Measurements from ENCODE around the gene NADK.

Gene NADK

DNA sequence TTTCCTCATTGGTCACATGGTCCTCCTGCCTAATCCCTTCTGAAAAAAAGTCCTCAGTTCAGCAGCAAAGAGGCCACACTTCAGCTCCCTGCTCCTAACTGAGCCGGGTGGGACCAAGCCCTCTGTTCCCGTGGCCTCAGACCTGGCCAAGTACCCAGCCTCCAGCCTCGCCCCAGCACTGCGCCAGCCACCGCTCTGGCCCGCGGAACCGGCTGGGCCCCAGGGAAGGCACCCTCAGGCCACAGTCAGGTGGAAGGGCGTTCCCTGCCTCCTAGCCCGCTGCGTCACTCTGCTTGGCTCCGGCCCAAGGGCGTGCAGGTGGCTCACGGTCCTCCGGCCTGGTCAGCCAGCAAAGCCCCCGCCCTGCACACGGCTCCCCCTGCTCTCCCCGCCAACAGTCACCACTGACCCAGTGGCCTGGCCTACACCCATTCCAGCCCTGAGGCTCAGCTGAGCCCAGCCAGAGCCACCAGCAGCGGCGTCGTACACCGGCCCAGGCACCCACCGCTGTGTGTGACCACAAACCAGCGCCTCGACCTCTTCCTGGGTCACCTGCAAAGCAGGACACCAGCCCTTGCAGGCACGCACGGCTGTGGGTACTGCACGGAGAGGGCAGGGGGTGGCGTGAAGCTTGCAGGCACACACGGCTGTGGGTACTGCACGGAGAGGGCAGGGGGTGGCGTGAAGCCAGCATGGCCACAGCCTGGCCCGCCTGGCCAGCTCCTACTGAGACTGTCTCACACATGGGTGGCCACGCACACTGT lies 19.4 kb downstream of the NADK start:
- Histone ChIP-seq H3K4me1 (ENCODE audit: control insufficient read depth, low read length) (no peaks in the 10 kb centered on the region), H3K27me3 (ENCODE audit: control insufficient read depth, low read length) (no peaks in the 10 kb centered on the region), H3K27ac (ENCODE audit: low read depth, low read length) (no peak overlapping the region), H3K9me2 (replicated peaks; ENCODE audit: control insufficient read depth, low read length) (no peaks in the 10 kb centered on the region), H3K79me2 (ENCODE audit: control insufficient read depth, low read length) (peaks cover 64% of the 10 kb centered on the region), H3K9me3 (ENCODE audit: control insufficient read depth, insufficient read depth, low read length) (no peaks in the 10 kb centered on the region), H4K20me1 (ENCODE audit: control insufficient read depth, insufficient read depth, low read depth, low read length) (peaks cover 22% of the 10 kb centered on the region), H3K4me2 (ENCODE audit: low read length) (no peak overlapping the region), H3K36me3 (ENCODE audit: control insufficient read depth, low read length) (peaks cover 90% of the 10 kb centered on the region), H3K4me3 (ENCODE audit: low read length) (no peak overlapping the region), H3F3A (ENCODE audit: control insufficient read depth, insufficient read depth) (no peaks in the 10 kb centered on the region)
- TF ChIP-seq, protein P1, sequence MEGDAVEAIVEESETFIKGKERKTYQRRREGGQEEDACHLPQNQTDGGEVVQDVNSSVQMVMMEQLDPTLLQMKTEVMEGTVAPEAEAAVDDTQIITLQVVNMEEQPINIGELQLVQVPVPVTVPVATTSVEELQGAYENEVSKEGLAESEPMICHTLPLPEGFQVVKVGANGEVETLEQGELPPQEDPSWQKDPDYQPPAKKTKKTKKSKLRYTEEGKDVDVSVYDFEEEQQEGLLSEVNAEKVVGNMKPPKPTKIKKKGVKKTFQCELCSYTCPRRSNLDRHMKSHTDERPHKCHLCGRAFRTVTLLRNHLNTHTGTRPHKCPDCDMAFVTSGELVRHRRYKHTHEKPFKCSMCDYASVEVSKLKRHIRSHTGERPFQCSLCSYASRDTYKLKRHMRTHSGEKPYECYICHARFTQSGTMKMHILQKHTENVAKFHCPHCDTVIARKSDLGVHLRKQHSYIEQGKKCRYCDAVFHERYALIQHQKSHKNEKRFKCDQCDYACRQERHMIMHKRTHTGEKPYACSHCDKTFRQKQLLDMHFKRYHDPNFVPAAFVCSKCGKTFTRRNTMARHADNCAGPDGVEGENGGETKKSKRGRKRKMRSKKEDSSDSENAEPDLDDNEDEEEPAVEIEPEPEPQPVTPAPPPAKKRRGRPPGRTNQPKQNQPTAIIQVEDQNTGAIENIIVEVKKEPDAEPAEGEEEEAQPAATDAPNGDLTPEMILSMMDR (IDR thresholded peaks at IDR 0.05; ENCODE audit: low read depth, low read length, poor library complexity, severe bottlenecking), result no peak
- no peak for TF ChIP-seq EZH2phosphoT487 (IDR thresholded peaks at IDR 0.05; ENCODE audit: borderline replicate concordance, low read length)

DNA sequence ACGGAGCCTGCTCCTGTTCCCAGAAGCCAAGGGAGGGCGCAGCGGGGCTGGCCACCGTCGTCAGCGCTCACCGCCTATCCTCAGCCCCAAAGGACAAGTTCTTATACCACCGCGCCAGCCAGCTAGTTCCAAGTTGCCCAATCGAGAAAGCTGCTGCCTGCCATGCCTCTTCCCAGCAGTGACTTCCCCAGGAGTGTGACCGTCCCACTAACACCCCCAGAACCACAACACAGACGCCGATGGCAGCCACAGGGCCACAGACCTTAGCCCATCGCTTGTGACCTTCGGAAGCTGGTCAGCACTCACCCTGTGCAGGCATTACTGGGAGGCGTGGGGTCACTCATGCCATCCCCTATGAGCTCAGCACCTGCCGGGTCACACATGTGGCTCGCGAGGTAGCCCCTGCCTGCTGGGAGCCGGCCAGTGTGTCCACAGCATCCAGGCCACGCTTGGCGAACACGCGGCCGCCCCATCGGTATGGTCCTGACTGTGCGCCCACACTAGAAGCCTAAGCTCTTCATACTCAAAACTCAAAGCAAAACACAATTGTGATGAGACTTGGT lies 20.1 kb downstream of the NADK start:
- TF ChIP-seq, protein P1 (IDR thresholded peaks at IDR 0.05; ENCODE audit: low read depth, low read length, poor library complexity, severe bottlenecking), result no peak
- TF ChIP-seq EZH2phosphoT487 (IDR thresholded peaks at IDR 0.05; ENCODE audit: borderline replicate concordance, low read length), result no peak
- peaks cover 20% of the 10 kb centered on the region for H4K20me1 ChIP-seq (ENCODE audit: control insufficient read depth, insufficient read depth, low read depth, low read length)
- no peaks in the 10 kb centered on the region; the same call in 1 of the 2 replicates for H3F3A ChIP-seq (ENCODE audit: control insufficient read depth, insufficient read depth)
- no peak overlapping the region for H3K4me2 ChIP-seq (ENCODE audit: low read length)
- H3K36me3 ChIP-seq (ENCODE audit: control insufficient read depth, low read length), result peaks cover 92% of the 10 kb centered on the region
- no peak overlapping the region for H3K4me3 ChIP-seq (ENCODE audit: low read length)
- H3K4me1 ChIP-seq (ENCODE audit: control insufficient read depth, low read length), result no peaks in the 10 kb centered on the region
- no peaks in the 10 kb centered on the region for H3K9me2 ChIP-seq (replicated peaks; ENCODE audit: control insufficient read depth, low read length)
- no peaks in the 10 kb centered on the region for H3K9me3 ChIP-seq (ENCODE audit: control insufficient read depth, insufficient read depth, low read length)
- no peaks in the 10 kb centered on the region for H3K27me3 ChIP-seq (ENCODE audit: control insufficient read depth, low read length)
- no peak overlapping the region for H3K27ac ChIP-seq (ENCODE audit: low read depth, low read length)
- H3K79me2 ChIP-seq (ENCODE audit: control insufficient read depth, low read length), result peaks cover 57% of the 10 kb centered on the region

DNA sequence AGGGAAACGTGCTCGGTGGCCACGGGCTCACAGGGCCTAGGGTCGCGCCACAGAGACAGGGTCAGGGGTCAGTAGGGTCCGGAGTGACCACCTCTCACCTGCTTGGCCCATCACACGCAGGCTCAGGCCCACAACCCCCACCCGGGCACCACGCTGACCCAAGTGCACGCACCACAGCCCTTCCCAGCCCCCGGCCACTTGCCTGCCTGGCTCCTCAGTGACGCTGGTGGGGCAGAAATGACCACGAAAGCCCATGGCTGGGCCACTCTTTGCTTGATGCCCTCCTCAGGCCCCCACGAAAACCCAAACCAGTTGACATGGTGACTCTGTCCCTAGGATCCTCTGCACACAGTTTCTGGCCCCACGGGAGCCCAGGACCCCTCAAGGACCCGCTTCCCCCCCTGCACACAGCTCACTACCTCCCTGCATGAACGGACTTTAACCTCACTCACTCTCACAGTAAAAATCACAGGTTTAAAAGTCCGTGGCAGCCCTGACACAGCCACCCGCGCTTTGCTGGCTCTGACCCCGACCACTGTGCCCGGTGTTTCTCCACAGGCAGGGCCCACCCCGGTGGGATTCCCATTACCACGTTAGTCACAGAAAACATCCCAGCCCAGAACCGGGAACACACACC lies 20.7 kb downstream of the NADK start:
- H3K36me3 ChIP-seq (ENCODE audit: control insufficient read depth, low read length), result peaks cover 93% of the 10 kb centered on the region
- H3K4me1 ChIP-seq (ENCODE audit: control insufficient read depth, low read length), result no peaks in the 10 kb centered on the region
- no peak overlapping the region for H3K4me3 ChIP-seq (ENCODE audit: low read length)
- H4K20me1 ChIP-seq (ENCODE audit: control insufficient read depth, insufficient read depth, low read depth, low read length), result peaks cover 20% of the 10 kb centered on the region
- H3K27me3 ChIP-seq (ENCODE audit: control insufficient read depth, low read length), result no peaks in the 10 kb centered on the region
- H3K27ac ChIP-seq (ENCODE audit: low read depth, low read length), result no peak overlapping the region
- peaks cover 3% of the 10 kb centered on the region for H3F3A ChIP-seq (ENCODE audit: control insufficient read depth, insufficient read depth)
- H3K79me2 ChIP-seq (ENCODE audit: control insufficient read depth, low read length), result peaks cover 51% of the 10 kb centered on the region
- TF ChIP-seq, protein P1 (IDR thresholded peaks at IDR 0.05; ENCODE audit: low read depth, low read length, poor library complexity, severe bottlenecking), result no peak
- TF ChIP-seq EZH2phosphoT487 (IDR thresholded peaks at IDR 0.05; ENCODE audit: borderline replicate concordance, low read length), result no peak
- no peak overlapping the region for H3K4me2 ChIP-seq (ENCODE audit: low read length)
- H3K9me3 ChIP-seq (ENCODE audit: control insufficient read depth, insufficient read depth, low read length), result no peaks in the 10 kb centered on the region
- H3K9me2 ChIP-seq (replicated peaks; ENCODE audit: control insufficient read depth, low read length), result no peaks in the 10 kb centered on the region
